Ovary (tissue), 3 donors: ENCODE results near the gene ELFN1.

Source experiments
- CTCF ChIP-seq, 3 donors: fragments of 450-650 bp in 2 of 3; fragments of 200-600 bp in 1 of 3; IDR thresholded peaks; one replicate each; pipeline versions ENCODE4 v1.5.1 to v1.8.0; 2016 to 2022; ENCODE audit warnings: antibody characterized with exemption in 3 of 3, mild to moderate bottlenecking in 1 of 3
- POLR2A ChIP-seq: fragments of 450-650 bp; IDR thresholded peaks from one replicate; pipeline ENCODE4 v1.6.1; 2017; ENCODE audit warnings: antibody characterized with exemption, mild to moderate bottlenecking, moderate library complexity
- donor health status: DM: no; HTN: no; CAD: no.

GRCh38 chr7:1666823-1667565 is 3.1 kb upstream of the ELFN1 start:
- TF ChIP-seq CTCF (IDR thresholded peaks at IDR 0.05) (no peak), POLR2A (no peak)
